Superior temporal gyrus (tissue), 1 donor: Measurements from ENCODE around the gene PCDHGB1.
A peak's percentile ranks its signal among the peaks of the same experiment; 100 is the strongest.
"Not testable (repeated sequence)": the region's sequence is repeated elsewhere in the genome, so short reads cannot be mapped to it uniquely, and the experiment has no call there.

Experiments used
- DNase-seq: peaks from one replicate; pipeline ENCODE4 v3.0.0-alpha.2; 2016; ENCODE audit errors: extremely low spot score

PCDHGB1 gene

GRCh38 chr5:141349917-141350619, at the start of gene PCDHGB1:
Gene PCDHGB1 (plus strand): TSS chr5:141350099. CDS start chr5:141350261, 162 bp downstream.
- DNase-seq = peak; percentile 25

GRCh38 chr5:141303756-141304155, 46.1 kb upstream of the PCDHGB1 start, which contains the start of gene SLC25A2:
Gene SLC25A2 (minus strand): TSS chr5:141304049. CDS start chr5:141303865, 184 bp downstream.
- DNase-seq = no peak

DNA sequence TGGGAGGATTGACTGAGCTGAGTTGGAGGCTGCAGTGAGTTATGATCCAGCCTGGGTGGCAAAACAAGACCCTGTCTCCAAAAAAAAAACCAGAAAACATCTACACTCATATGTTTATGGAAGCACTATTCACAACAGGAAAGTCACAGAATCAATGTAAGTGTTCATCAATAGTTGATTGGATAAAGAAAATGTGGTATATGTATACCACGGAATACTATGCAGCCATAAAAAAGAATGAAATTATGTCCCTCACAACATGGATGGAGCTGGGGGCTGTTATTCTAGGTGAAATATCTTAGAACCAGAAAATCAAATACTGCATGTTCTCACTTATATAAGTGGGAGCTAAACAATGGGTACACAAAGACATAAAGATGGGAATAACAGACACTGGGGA, 43.3 kb upstream of the PCDHGB1 start:
- no peak for DNase-seq

GRCh38 chr5:141313711-141314110, 36.2 kb upstream of the PCDHGB1 start:
- no peak for DNase-seq

GRCh38 chr5:141316963-141317362, 32.9 kb upstream of the PCDHGB1 start:
- not testable (repeated sequence) for DNase-seq

DNA sequence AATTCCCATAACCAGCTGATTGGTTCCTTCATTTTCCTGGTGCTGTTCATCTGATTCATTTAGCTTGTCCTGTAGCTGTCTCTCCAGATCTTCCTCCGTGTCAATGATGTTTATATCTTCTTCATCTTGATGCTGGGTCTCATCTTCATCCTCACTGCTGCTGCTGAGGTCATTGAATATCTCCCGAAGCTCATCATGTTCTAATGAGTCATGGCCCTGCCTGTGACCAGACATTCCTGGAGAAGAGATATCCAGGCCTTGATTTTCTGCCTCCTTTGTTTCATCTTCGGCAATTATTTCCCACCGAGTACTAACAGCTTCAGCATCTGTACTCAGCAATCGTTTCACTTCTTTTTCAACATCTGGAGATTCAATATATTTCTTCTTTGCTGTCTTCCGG, 30.7 kb upstream of the PCDHGB1 start:
- DNase-seq = no peak

DNA sequence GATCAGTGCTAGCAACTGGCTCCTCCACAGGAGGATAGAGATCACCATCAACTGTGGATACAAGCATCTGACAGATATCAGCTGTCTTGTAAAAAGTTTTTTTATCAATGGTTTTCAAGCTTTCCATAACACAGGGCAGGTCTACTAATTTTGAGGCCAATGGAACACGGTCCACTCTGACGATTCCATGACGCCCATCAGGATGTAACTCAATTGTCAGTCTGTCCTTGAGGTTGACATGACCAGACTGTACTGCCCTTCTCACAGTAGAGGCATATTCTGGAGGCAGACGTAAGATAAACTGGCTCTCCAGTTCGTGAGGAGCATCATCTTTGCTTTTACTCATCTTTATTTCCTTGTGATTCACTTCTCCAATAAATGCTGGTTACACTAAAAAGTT, 30.2 kb upstream of the PCDHGB1 start:
- no peak for DNase-seq

DNA sequence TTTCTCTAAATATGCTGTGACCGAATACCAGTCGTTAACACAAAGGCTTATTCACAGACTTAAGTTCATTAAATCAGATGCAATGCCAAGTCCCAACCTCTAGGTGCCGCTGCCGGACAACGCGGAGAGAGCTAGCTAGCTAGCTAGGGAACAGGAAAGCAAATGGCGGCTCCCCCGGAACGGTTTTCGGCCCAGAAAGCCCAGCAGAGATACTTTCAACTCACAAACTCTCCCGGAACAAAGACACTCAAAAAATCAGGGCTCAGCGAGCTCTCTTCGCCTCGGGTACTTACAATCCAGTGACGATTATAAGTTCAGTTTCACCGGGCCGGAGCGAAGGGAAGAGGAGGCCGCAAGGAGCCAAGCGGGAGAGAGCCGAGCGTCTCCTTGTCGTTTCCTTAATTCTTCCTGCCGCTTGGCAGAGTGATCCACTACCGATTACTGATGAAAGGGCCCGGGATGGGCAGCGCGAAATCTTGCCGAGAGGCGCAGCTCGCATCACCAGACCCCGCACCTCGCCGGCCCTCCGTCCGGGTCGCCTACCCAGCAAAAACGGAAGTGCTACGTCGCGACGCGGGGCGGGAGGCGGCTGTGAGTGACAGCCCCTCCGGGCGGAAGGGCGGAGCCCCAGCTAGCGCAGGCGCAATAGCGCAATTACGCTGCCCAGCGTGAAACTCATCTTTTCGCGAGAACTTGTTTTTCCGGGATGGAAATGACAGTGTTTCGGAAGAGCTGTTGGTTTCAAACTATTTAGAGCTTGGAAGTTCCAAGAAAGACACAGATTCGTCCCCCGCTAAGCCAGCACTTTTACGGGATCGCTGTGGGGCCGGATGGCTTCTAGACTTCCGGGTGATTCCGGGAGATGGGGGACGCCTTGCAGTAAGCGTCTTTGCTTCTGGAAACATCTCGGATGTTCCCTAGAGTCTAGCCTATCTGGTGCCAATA, 29.4 kb upstream of the PCDHGB1 start, which contains the start of gene TAF7:
Gene TAF7 (minus strand): TSS at position 560 of the 945 bp plus-strand sequence. CDS start 740 bp downstream, outside the sequence.
- peak; percentile 95 for DNase-seq

GRCh38 chr5:141322261-141322660, 27.6 kb upstream of the PCDHGB1 start:
- DNase-seq = no peak

DNA sequence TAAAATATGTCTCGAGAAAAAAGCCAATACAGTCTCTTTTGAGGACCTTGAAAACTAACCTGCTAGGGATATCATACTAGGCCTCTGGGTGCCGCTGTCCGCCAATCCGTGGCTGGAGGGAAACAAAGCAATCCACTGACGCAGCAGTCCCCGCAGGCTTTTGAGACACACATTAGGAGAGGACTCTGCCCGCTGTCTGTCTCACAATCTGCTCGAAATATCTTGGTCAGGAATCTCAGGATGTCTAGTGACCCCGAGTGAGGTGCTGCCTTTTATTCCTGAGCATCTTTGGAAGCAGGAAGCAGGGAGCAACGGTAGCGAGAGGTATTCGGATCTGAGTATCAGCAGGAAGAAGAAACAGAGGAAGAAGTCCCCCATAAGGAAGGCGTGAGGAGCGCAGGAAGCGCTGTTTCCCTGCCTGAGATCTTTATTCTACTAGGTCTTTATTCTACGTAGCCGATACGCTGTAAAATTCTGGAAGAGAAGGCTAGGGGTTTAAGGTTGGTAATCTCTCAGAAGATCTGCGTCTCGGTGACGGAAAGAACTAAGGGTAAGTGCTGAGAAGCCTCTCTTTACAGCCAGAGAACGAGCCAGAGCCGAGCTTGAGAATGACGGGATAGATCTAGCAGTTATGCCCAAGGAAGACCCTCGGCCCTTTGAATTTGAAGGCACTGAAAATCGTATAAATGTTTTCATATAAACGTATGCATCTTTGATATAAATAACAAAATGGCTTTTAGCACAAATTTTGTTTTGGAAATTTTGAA, 23.6 kb upstream of the PCDHGB1 start:
- DNase-seq = peak; percentile 85

GRCh38 chr5:141328231-141328630, 21.7 kb upstream of the PCDHGB1 start:
- DNase-seq = no peak

DNA sequence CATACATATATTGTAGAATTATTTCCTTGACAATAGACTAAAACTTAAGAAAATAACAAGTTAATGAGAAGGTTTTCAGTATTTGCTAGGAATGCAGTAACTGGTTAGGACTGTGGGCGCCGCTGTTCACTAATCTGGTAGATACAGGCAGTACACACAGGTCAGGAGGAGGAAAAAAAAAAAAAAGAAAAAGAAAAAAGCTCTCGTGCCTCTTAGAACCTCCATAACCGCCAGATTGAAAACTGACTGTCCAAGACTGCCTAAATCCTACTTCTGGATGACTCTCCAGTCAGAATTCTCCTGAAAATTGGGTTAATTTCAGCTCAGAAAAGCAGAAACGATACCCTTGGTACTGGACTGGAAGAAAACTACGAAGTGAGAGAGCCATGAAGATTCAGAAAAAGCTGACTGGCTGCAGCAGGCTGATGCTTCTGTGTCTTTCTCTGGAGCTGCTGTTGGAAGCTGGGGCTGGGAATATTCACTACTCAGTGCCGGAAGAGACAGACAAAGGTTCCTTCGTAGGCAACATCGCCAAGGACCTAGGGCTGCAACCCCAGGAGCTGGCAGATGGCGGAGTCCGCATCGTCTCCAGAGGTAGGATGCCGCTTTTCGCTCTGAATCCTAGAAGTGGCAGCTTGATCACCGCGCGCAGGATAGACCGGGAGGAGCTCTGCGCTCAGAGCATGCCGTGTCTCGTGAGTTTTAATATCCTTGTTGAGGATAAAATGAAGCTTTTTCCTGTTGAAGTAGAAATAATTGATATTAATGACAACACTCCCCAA, 19.4 kb upstream of the PCDHGB1 start, which contains the start of gene PCDHGA1:
Gene PCDHGA1 (plus strand): TSS at position 216 of the 782 bp plus-strand sequence.
- DNase-seq = no peak

- DNase-seq = not testable (repeated sequence)
Observed at GRCh38 chr5:141332571-141332970, 17.3 kb upstream of the PCDHGB1 start.

GRCh38 chr5:141338538-141339306, 11.2 kb upstream of the PCDHGB1 start, which contains the start of gene PCDHGA2:
Gene PCDHGA2 (plus strand): TSS chr5:141338760.
- no peak for DNase-seq

GRCh38 chr5:141340781-141341354, 9.0 kb upstream of the PCDHGB1 start:
- DNase-seq = not testable (repeated sequence)

DNA sequence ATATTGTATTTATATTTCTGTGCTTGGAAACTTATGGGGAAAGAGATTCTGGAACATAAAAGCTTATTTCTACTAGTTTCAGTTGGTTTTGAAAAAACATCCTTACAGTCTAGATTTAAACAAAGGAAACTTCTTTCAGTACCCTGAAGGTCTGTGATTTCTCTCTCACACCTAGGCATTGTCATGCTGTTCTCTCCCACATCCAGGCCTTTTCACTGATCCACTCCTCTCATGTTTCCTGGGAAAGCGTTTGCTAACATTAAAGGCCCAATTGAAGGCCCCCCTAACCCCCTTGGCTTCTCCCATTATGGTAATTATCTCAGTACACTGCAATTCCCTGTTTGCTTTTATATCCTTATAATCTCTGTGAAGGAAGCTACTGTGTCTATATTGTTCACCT, 7.1 kb upstream of the PCDHGB1 start:
- no peak for DNase-seq

DNA sequence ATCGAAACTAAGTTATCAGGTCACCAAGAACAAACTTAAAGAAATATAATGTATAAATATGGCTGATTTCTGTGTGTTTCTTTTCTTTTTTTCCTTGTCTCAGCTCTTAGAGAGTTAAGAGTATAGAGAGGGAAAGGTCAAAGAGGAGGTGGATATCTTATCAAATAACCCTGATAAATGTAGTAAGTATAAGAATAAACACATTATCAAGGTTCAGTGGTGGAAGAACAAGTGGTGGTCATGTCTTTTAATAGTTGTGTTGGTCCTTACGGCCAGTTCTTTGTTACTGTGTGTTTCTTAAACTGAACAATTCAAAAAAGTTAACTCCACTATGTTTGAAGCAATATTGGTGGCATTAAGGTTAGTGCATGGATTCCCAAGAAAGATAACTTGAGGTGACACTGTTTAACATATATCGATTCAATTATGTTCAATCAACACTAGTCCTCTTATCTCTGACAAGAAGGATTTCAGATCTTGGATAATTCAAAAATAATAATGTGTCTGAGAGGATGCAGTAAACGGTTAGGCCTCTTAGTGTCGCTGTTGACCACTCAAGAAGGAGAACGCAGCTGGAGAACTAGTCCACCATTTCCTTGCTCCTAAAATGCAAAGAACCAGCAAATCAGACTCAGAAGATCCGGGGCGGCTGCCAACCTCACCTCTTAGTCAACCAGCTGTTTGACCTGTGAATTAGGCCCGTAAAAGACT, 6.5 kb upstream of the PCDHGB1 start, which contains the start of gene PCDHGA3:
Gene PCDHGA3 (plus strand): TSS at position 588 of the 711 bp plus-strand sequence. CDS start 205 bp downstream, outside the sequence.
- DNase-seq = no peak

- no peak for DNase-seq
Observed at GRCh38 chr5:141343953-141344463, 5.9 kb upstream of the PCDHGB1 start.

DNA sequence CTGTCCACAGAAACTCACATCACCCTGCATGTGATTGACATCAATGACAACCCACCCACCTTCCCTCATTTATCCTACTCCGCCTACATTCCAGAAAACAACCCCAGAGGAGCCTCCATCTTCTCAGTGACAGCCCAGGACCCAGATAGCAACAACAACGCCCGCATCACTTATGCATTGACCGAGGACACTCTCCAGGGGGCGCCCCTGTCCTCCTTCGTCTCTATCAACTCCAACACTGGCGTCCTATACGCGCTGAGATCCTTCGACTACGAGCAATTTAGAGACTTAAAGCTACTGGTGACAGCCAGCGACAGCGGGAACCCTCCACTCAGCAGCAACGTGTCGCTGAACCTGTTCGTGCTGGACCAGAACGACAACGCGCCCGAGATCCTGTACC, 4.6 kb upstream of the PCDHGB1 start:
- no peak for DNase-seq
